Measurements from ENCODE around the gene LGR6. TPM values are rescaled to one million over a fixed set of nuclear protein-coding genes. Genes with fewer than 3 reads are reported as not detected.

LGR6 gene
- polyA plus RNA-seq, 1 experiment = not detected

DNA sequence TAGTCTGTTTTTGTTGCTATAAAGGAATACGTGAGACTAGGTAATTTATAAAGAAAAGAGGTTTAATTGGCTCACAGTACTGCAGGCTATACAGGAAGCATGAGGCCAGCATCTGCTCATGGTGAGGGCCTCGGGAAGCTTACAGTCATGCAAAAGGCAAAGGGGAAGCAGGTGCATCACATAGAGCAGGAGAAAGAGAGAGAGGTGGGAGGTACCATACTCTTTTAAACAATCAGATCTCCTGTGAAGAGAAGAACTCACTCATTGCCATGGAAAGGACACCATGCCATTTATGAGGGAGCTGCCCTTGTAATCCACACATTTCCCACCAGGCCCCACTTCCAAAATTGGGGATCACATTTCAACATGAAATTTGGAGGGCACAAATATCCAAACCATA is 167.6 kb downstream of the LGR6 start:
- Histone ChIP-seq H3K36me3 (ENCODE audit: control insufficient read depth, insufficient read depth, low read length) (no peaks in the 10 kb centered on the region), H3K27me3 (ENCODE audit: control insufficient read depth, insufficient read depth, low read length) (no peaks in the 10 kb centered on the region), H3K4me3 (ENCODE audit: low read depth, low read length) (no peak overlapping the region)
- DNase-seq (ENCODE audit: low read depth) = no peak
- ChIA-PET POLR2A (no interaction called here), CTCF (no interaction called here)
- TF ChIP-seq, protein P1, sequence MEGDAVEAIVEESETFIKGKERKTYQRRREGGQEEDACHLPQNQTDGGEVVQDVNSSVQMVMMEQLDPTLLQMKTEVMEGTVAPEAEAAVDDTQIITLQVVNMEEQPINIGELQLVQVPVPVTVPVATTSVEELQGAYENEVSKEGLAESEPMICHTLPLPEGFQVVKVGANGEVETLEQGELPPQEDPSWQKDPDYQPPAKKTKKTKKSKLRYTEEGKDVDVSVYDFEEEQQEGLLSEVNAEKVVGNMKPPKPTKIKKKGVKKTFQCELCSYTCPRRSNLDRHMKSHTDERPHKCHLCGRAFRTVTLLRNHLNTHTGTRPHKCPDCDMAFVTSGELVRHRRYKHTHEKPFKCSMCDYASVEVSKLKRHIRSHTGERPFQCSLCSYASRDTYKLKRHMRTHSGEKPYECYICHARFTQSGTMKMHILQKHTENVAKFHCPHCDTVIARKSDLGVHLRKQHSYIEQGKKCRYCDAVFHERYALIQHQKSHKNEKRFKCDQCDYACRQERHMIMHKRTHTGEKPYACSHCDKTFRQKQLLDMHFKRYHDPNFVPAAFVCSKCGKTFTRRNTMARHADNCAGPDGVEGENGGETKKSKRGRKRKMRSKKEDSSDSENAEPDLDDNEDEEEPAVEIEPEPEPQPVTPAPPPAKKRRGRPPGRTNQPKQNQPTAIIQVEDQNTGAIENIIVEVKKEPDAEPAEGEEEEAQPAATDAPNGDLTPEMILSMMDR (IDR thresholded peaks at IDR 0.05; ENCODE audit: insufficient read depth, low read depth, low read length) = no peak

DNA sequence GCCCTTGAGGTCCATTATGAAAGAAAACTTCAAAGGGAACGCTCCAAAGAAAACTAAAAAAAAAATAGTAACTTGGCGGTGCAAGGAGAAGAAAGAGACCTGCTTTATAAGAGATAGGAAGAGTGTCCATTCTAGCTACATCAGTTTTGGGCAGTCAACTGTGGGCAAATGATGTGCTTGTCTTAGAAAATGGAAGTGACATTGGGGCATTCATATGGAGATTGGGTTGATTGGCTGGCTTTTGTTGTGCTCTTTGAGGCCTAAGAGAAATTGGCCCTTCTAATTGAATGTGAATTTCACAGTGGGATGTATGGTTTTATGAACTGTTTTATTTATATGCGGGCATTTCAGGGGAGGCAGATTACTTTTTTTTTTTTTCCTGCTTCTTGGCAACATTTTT is 168.1 kb downstream of the LGR6 start:
- DNase-seq (ENCODE audit: low read depth) = no peak
- TF ChIP-seq, protein P1 (IDR thresholded peaks at IDR 0.05; ENCODE audit: insufficient read depth, low read depth, low read length) = no peak
- POLR2A ChIA-PET = no interaction called here
- Histone ChIP-seq H3K4me3 (ENCODE audit: low read depth, low read length) (no peak overlapping the region), H3K36me3 (ENCODE audit: control insufficient read depth, insufficient read depth, low read length) (no peaks in the 10 kb centered on the region), H3K27me3 (ENCODE audit: control insufficient read depth, insufficient read depth, low read length) (no peaks in the 10 kb centered on the region)
- CTCF ChIA-PET = no interaction called here

DNA sequence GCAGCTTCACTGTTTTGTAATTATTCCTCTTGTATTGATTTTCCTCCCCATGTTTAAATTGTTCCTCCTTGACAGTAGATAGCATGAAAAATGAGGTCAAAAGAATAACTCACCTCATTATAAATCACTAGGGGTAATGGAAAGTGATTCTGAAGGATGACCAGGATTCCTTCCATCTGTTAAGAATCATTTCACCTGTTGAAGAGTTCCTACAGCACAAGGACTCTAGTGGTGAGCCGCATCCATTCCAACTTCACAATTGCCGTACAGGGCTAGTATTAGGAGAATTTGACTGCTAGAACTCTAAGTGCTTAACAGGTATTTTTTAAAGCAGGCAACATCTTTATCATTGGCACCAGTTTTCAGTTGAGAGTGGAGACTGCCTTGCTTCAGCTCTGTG is 168.6 kb downstream of the LGR6 start:
- Histone ChIP-seq H3K4me3 (ENCODE audit: low read depth, low read length) (no peak overlapping the region), H3K27me3 (ENCODE audit: control insufficient read depth, insufficient read depth, low read length) (no peaks in the 10 kb centered on the region), H3K36me3 (ENCODE audit: control insufficient read depth, insufficient read depth, low read length) (no peaks in the 10 kb centered on the region)
- ChIA-PET POLR2A (no interaction called here), CTCF (no interaction called here)
- DNase-seq (ENCODE audit: low read depth) = no peak
- TF ChIP-seq, protein P1 (IDR thresholded peaks at IDR 0.05; ENCODE audit: insufficient read depth, low read depth, low read length) = no peak

DNA sequence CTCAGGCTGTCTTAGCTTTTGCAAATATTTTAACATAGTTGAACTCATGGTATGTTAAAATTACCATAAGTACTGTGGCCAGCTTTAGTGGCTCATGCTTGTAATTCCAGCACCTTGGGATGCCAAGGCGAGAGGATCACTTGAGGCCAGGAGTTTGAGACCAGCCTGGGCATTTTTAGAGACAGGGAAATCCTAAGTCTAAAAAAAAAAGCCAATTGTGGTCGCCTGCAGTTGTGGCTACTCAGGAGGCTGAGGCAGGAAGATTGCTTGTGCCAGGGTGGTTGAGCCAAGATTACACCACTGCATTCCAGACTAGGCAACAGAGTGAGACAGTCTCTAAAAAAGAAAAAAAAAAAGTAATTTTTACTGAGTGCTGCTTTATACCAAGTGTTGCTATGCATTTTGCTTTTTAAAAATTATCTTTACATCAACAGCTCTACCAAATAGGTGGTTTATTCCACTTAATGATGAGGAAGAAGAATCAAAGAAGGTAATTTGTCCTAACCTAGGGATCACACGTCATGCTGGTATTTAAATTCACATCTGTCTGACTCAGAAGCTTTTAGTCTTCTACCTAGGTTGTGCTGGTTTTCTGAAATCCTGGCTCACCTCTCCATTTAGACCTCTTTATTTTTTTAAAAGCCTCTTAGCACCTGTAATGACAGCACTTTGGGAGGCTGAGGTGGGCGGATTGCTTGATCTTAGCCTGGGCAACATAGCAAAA is 171.7 kb downstream of the LGR6 start:
- H3K27me3 ChIP-seq (ENCODE audit: control insufficient read depth, insufficient read depth, low read length) = no peaks in the 10 kb centered on the region
- H3K4me3 ChIP-seq (ENCODE audit: low read depth, low read length) = no peak overlapping the region
- CTCF ChIA-PET = interaction anchor here (0.6 to 1.0 kb wide), 3 partner anchors 15 to 243 kb away, joined by 3 read pairs; partner anchors contain the start of gene GPR37L1
- no peak for DNase-seq (ENCODE audit: low read depth)
- TF ChIP-seq, protein P1 (IDR thresholded peaks at IDR 0.05; ENCODE audit: insufficient read depth, low read depth, low read length) = no peak
- H3K36me3 ChIP-seq (ENCODE audit: control insufficient read depth, insufficient read depth, low read length) = no peaks in the 10 kb centered on the region
- POLR2A ChIA-PET = no interaction called here

DNA sequence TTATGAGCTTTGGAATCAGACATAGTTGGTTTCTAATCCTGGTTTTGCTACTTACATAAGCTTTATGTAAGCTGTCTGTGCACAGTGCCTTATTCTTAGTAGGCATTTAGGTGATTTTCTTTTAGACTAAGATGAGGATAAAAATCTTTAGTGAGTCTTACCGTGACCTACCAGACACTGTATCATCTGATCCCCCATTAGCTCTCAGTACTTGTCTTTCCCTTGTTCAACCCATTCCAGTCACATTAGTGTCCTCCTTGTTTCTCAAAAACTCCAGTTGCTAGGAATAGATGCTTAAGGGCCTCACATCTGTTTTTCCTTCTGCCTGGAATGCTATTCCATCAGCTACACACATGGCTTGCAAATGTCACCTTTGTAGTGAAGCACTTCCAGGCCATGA is 173.7 kb downstream of the LGR6 start:
- peak; percentile 84 for DNase-seq (ENCODE audit: low read depth)
- TF ChIP-seq, protein P1 (IDR thresholded peaks at IDR 0.05; ENCODE audit: insufficient read depth, low read depth, low read length) = no peak
- H3K36me3 ChIP-seq (ENCODE audit: control insufficient read depth, insufficient read depth, low read length) = no peaks in the 10 kb centered on the region
- H3K27me3 ChIP-seq (ENCODE audit: control insufficient read depth, insufficient read depth, low read length) = no peaks in the 10 kb centered on the region
- POLR2A ChIA-PET = no interaction called here
- H3K4me3 ChIP-seq (ENCODE audit: low read depth, low read length) = no peak overlapping the region
- CTCF ChIA-PET = interaction anchor here (0.7 kb wide), 1 partner anchor 14 kb away, joined by 3 read pairs; no protein-coding TSS in a partner anchor

Other genes with a start within 250 kb of the LGR6 start
- 67.8 and 112 TPM in 2 replicates for gene LMOD1, start 247.3 kb upstream of the LGR6 start, polyA plus RNA-seq (2011; rRNA removed)
- gene TIMM17A, start 238.3 kb upstream of the LGR6 start, polyA plus RNA-seq (2011; rRNA removed) = 54.6 and 87.5 TPM in 2 replicates
- 42.6 and 51.5 TPM in 2 replicates for gene RNPEP, start 211.2 kb upstream of the LGR6 start, polyA plus RNA-seq (2011; rRNA removed)
- gene ELF3, start 183.2 kb upstream of the LGR6 start, polyA plus RNA-seq (2011; rRNA removed) = 0.02 and 0.21 TPM in 2 replicates
- gene GPR37L1, start 70.9 kb upstream of the LGR6 start, polyA plus RNA-seq (2011; rRNA removed) = not detected in 2 replicates
- 54.5 and 76.6 TPM in 2 replicates for gene ARL8A, start 49.1 kb upstream of the LGR6 start, polyA plus RNA-seq (2011; rRNA removed)
- not detected in 2 replicates for gene PTPN7, start 33.2 kb upstream of the LGR6 start, polyA plus RNA-seq (2011; rRNA removed)
- gene UBE2T, start 148.1 kb downstream of the LGR6 start, polyA plus RNA-seq (2011; rRNA removed) = 50.4 and 64.6 TPM in 2 replicates
- gene PPP1R12B, start 154.9 kb downstream of the LGR6 start, polyA plus RNA-seq (2011; rRNA removed) = 9.4 and 10.8 TPM in 2 replicates

All from BJ (cell line).